CD4-positive, alpha-beta T cell treated with Interleukin-21 for 1 hour (primary cell): ENCODE measurements around the gene SPART.

ENCODE experiments used
- DNase-seq: peaks from one replicate; pipeline ENCODE4 v3.0.0-alpha.2; 2020

SPART gene

GRCh38 chr13:36346222-36347083, at the start of gene SPART:
TSS of gene SPART (minus strand) at chr13:36346394. CDS start at chr13:36335830, 10,564 bp downstream.
- DNase-seq, result peak; percentile 92

- no peak for DNase-seq
Observed at GRCh38 chr13:36395280-36395679, 49.1 kb upstream of the SPART start.

- DNase-seq, result no peak
Observed at GRCh38 chr13:36385489-36385888, 39.3 kb upstream of the SPART start.

GRCh38 chr13:36382030-36382429, 35.8 kb upstream of the SPART start:
- DNase-seq, result no peak

GRCh38 chr13:36377826-36378468, 31.8 kb upstream of the SPART start:
- DNase-seq, result no peak

GRCh38 chr13:36374063-36374462, 27.9 kb upstream of the SPART start:
- no peak for DNase-seq

- DNase-seq, result no peak
Observed at GRCh38 chr13:36371185-36371584, 25.0 kb upstream of the SPART start.

- no peak for DNase-seq
Observed at GRCh38 chr13:36370108-36370429, 23.9 kb upstream of the SPART start.

GRCh38 chr13:36369268-36370107, 23.3 kb upstream of the SPART start:
- DNase-seq, result no peak

GRCh38 chr13:36366031-36366430, 19.8 kb upstream of the SPART start:
- no peak for DNase-seq

- no peak for DNase-seq
Observed at GRCh38 chr13:36363366-36363863, 17.2 kb upstream of the SPART start.

GRCh38 chr13:36362914-36363313, 16.7 kb upstream of the SPART start:
- DNase-seq, result no peak

GRCh38 chr13:36362251-36362650, 16.1 kb upstream of the SPART start:
- no peak for DNase-seq

- DNase-seq, result no peak
Observed at GRCh38 chr13:36360903-36361302, 14.7 kb upstream of the SPART start.

- DNase-seq, result no peak
Observed at GRCh38 chr13:36359301-36359950, 13.2 kb upstream of the SPART start.

GRCh38 chr13:36358175-36358718, 12.1 kb upstream of the SPART start:
- no peak for DNase-seq

GRCh38 chr13:36357692-36358091, 11.5 kb upstream of the SPART start:
- no peak for DNase-seq

- DNase-seq, result no peak
Observed at GRCh38 chr13:36357231-36357630, 11.0 kb upstream of the SPART start.

- DNase-seq, result no peak
Observed at GRCh38 chr13:36356058-36356457, 9.9 kb upstream of the SPART start.

- no peak for DNase-seq
Observed at GRCh38 chr13:36355632-36356031, 9.4 kb upstream of the SPART start.

GRCh38 chr13:36354842-36355623, 8.8 kb upstream of the SPART start:
- no peak for DNase-seq

- DNase-seq, result no peak
Observed at GRCh38 chr13:36353001-36353400, 6.8 kb upstream of the SPART start.
